ENCODE data around the gene OR51B5.

Gene OR51B5

DNA sequence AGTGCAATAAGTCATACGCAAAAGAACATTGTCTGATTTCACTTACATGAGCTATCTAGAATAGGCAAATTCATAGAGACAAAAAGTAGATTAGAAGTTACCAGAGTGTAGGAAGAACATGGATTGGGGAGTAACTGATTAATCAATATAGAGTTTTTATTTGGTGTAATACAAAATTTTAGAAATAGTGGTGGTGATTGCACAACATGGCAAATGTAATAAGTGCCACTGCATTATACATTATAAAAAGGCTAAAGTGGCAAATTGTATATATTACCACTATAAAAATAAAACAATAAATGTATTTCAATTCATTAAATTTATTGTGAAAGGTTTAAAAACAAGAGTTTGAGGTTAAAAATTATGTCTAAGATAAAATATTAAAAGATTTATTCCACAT lies 32.9 kb downstream of the OR51B5 start:
- ChIA-PET CTCF (no interaction called here), POLR2A (no interaction called here)
- no peak for DNase-seq (ENCODE audit: extremely low spot score)
- TF ChIP-seq, protein P1, sequence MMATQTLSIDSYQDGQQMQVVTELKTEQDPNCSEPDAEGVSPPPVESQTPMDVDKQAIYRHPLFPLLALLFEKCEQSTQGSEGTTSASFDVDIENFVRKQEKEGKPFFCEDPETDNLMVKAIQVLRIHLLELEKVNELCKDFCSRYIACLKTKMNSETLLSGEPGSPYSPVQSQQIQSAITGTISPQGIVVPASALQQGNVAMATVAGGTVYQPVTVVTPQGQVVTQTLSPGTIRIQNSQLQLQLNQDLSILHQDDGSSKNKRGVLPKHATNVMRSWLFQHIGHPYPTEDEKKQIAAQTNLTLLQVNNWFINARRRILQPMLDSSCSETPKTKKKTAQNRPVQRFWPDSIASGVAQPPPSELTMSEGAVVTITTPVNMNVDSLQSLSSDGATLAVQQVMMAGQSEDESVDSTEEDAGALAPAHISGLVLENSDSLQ (IDR thresholded peaks at IDR 0.05), result no peak
- TF ChIP-seq SP1 (IDR thresholded peaks at IDR 0.05) (no peak), BHLHE40 (IDR thresholded peaks at IDR 0.05; ENCODE audit: borderline replicate concordance) (no peak), HDGF (IDR thresholded peaks at IDR 0.05; ENCODE audit: borderline replicate concordance) (no peak)

DNA sequence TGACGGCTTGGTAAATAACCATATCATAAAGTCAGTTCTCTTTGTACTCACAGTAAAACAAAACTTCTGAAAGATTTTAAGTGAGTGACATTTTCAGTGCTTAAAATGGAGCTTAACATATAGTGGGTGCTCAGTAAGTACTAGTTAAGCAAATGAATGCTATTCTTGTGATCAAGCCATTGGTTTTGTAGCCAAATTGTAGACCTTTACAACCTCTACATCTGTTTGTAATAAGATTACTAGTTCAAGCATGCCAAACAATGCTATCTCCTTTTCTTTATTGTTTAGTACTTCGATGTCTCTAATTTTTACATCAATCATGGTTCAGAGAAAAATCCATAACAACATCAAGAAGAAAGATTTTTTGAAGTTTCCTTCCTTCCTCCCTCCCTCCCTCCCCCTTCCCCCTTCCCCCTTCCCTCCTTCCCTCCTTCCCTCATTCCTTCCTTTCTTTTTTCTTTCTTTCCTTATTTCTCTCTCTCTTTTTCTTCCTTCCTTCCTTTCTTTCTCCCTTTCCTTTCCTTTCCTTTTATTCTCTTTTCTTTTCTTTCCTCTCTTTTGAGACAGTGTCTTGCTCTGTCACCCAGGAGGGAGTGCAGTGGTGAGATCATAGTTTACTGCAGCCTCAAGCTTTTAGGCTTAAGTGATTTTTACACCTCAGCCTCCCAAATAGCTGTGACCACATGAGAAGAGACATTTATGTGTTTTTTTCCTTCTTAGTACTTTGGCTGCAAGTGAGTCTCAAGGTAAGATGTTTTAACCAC lies 35.9 kb downstream of the OR51B5 start:
- ChIA-PET CTCF (no interaction called here), POLR2A (no interaction called here)

DNA sequence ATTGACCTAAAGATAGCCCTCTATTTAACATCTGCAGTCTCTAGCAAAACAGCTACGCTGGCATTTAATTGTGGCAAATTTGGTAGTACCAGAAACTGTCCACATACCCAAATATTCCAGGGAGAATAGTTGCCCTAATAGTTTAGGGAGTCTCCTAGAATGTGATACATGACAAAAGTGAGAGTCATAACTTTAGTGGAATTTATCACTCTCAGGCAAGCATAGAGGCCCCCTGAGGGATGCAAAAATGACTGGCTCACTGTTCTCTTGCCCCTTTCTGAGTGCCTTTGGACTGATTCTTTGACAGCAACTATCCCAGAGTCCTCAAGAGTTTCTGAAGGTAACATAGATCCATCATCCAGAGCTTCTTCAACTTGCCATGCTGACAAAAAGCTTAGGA lies 39.3 kb downstream of the OR51B5 start:
- POLR2A ChIA-PET, result no interaction called here
- no peak for DNase-seq (ENCODE audit: extremely low spot score)
- CTCF ChIA-PET, result no interaction called here
- TF ChIP-seq, protein P1 (IDR thresholded peaks at IDR 0.05), result no peak
- no peak for TF ChIP-seq TARDBP (IDR thresholded peaks at IDR 0.05)
- TF ChIP-seq BHLHE40 (IDR thresholded peaks at IDR 0.05; ENCODE audit: borderline replicate concordance), result no peak
- no peak for TF ChIP-seq L3MBTL2 (conservative IDR thresholded peaks at IDR 0.05)
- no peak for TF ChIP-seq CTBP1 (IDR thresholded peaks at IDR 0.05; ENCODE audit: borderline replicate concordance)
- no peak for TF ChIP-seq FOXK2 (IDR thresholded peaks at IDR 0.05)
- no peak for TF ChIP-seq FOXA1 (IDR thresholded peaks at IDR 0.05)
- no peak for TF ChIP-seq SUZ12 (IDR thresholded peaks at IDR 0.05)
- no peak for TF ChIP-seq LEF1 (IDR thresholded peaks at IDR 0.05; ENCODE audit: borderline replicate concordance)
- TF ChIP-seq ARNT (IDR thresholded peaks at IDR 0.05), result no peak
- TF ChIP-seq ELF4 (IDR thresholded peaks at IDR 0.05), result no peak
- TF ChIP-seq FOXM1 (IDR thresholded peaks at IDR 0.05; ENCODE audit: borderline replicate concordance), result no peak
- no peak for TF ChIP-seq SP1 (IDR thresholded peaks at IDR 0.05)
- no peak for TF ChIP-seq NFRKB (IDR thresholded peaks at IDR 0.05)

More for the DNA sequence above, 35.9 kb downstream of the OR51B5 start:
- no peak for DNase-seq (ENCODE audit: extremely low spot score)
- TF ChIP-seq ELF4 (IDR thresholded peaks at IDR 0.05) (no peak), HDGF (IDR thresholded peaks at IDR 0.05; ENCODE audit: borderline replicate concordance) (no peak), LEF1 (IDR thresholded peaks at IDR 0.05; ENCODE audit: borderline replicate concordance) (no peak), SUZ12 (IDR thresholded peaks at IDR 0.05) (no peak), FOXA1 (IDR thresholded peaks at IDR 0.05) (no peak), TARDBP (IDR thresholded peaks at IDR 0.05) (no peak), L3MBTL2 (conservative IDR thresholded peaks at IDR 0.05) (no peak), ZNF384 (IDR thresholded peaks at IDR 0.05) (no peak), ARNT (IDR thresholded peaks at IDR 0.05) (no peak)
- TF ChIP-seq, protein P1 (IDR thresholded peaks at IDR 0.05), result no peak

DNA sequence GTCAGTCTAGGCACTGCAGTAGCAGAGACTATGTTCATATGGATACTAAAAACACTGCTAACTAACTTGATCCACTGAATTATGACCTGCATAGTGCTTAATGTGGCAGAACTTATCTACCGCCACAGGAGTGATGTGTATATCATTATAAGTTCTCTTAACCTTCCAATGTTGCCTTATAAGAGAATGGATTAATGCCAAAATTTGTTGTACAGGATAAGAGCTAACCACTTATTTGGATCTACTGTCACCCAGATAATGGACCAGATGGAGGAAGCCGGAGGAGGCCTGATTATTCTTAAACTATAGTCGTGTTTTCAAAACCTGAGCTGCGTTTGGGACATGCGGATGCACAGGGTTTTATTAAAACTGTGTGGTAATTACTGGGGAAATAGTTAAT lies 39.7 kb downstream of the OR51B5 start:
- TF ChIP-seq SUZ12 (IDR thresholded peaks at IDR 0.05) (no peak), NFRKB (IDR thresholded peaks at IDR 0.05) (no peak), ZNF384 (IDR thresholded peaks at IDR 0.05) (no peak), FOXK2 (IDR thresholded peaks at IDR 0.05) (no peak), SP1 (IDR thresholded peaks at IDR 0.05) (no peak), FOXM1 (IDR thresholded peaks at IDR 0.05; ENCODE audit: borderline replicate concordance) (no peak), FOXA1 (IDR thresholded peaks at IDR 0.05) (no peak), TARDBP (IDR thresholded peaks at IDR 0.05) (no peak), ARNT (IDR thresholded peaks at IDR 0.05) (no peak), LEF1 (IDR thresholded peaks at IDR 0.05; ENCODE audit: borderline replicate concordance) (no peak), L3MBTL2 (conservative IDR thresholded peaks at IDR 0.05) (no peak), HDGF (IDR thresholded peaks at IDR 0.05; ENCODE audit: borderline replicate concordance) (no peak), CTBP1 (IDR thresholded peaks at IDR 0.05; ENCODE audit: borderline replicate concordance) (no peak), ELF4 (IDR thresholded peaks at IDR 0.05) (no peak), BHLHE40 (IDR thresholded peaks at IDR 0.05; ENCODE audit: borderline replicate concordance) (no peak)
- TF ChIP-seq, protein P1 (IDR thresholded peaks at IDR 0.05), result no peak
- CTCF ChIA-PET, result no interaction called here
- no peak for DNase-seq (ENCODE audit: extremely low spot score)
- POLR2A ChIA-PET, result no interaction called here

DNA sequence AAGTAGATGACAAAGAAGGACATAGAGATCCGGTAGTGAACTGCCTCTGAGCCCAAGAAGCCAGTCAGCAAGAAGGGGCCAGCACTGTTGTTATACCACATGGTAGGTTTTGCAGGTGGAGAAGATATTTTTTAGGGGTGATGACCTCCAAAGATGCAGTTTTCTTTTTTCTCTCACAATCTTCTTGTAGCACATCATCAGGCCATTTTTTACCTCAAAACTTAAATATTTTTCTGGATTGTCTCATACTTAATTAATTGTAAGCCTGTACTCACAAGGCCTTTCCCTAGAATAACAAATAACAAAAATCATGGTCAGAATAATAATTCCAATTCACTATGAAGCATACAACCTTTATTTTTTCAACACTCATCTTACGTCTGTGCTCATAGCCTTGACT lies 41.5 kb downstream of the OR51B5 start, which contains the start of gene OR51B4:
OR51B4 (minus strand) TSS at position 101 of the 400 bp plus-strand sequence; CDS start at position 101, 0 bp downstream.
- POLR2A ChIA-PET, result no interaction called here
- DNase-seq (ENCODE audit: extremely low spot score), result no peak
- no peak for TF ChIP-seq SUZ12 (IDR thresholded peaks at IDR 0.05)
- CTCF ChIA-PET, result no interaction called here

DNA sequence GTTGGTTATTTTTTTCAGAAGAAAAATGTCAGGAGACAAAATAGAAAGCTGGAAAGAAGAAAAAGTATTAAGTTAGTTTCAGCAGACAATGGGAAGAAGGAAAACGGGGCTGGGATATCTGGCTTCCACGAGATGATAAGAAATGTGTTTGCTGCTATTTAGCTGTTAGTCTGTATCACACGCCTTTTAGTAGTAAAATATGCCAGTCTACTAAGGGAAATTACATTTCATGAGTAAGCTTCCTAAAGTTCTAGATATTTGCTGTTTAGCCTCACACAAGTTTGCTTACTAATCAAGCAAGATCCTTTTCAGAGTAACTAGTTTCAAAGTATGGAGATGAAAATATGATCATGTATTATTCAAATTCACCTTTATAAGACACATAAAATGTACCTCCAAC lies 43.1 kb downstream of the OR51B5 start:
- POLR2A ChIA-PET, result no interaction called here
- DNase-seq (ENCODE audit: extremely low spot score), result no peak
- CTCF ChIA-PET, result no interaction called here
- no peak for TF ChIP-seq LEF1 (IDR thresholded peaks at IDR 0.05; ENCODE audit: borderline replicate concordance)
- TF ChIP-seq ARNT (IDR thresholded peaks at IDR 0.05), result no peak
- TF ChIP-seq TARDBP (IDR thresholded peaks at IDR 0.05), result no peak
- TF ChIP-seq NFRKB (IDR thresholded peaks at IDR 0.05), result no peak
- no peak for TF ChIP-seq FOXA1 (IDR thresholded peaks at IDR 0.05)
- TF ChIP-seq, protein P1 (IDR thresholded peaks at IDR 0.05), result no peak
- TF ChIP-seq FOXK2 (IDR thresholded peaks at IDR 0.05), result no peak
- TF ChIP-seq SP1 (IDR thresholded peaks at IDR 0.05), result no peak
- no peak for TF ChIP-seq HDGF (IDR thresholded peaks at IDR 0.05; ENCODE audit: borderline replicate concordance)
- no peak for TF ChIP-seq ZNF384 (IDR thresholded peaks at IDR 0.05)

Measured in HEK293T (cell line).